DOHH2 (cell line): ENCODE measurements around the gene MAFB.

ENCODE experiments used
- H3F3A ChIP-seq: fragments of 200-600 bp; sonication (generic), shearing (Covaris generic); 2 replicates; pipeline ENCODE4 v1.6.0; 2016; ENCODE audit warnings: antibody characterized with exemption, mild to moderate bottlenecking; ENCODE audit not compliant: control insufficient read depth, insufficient read depth
- H3K27ac ChIP-seq: fragments of 200-600 bp; sonication (generic); 2 replicates; pipeline ENCODE4 v1.5.1; 2014; ENCODE audit warnings: low read depth, mild to moderate bottlenecking, low read length, moderate library complexity
- H3K27me3 ChIP-seq: fragments of 200-600 bp; sonication (generic); 2 replicates; pipeline ENCODE4 v1.6.1; 2014; ENCODE audit warnings: mild to moderate bottlenecking, low read length, mixed read lengths; ENCODE audit not compliant: control insufficient read depth
- H3K36me3 ChIP-seq: fragments of 200-600 bp; sonication (generic); 2 replicates; pipeline ENCODE4 v1.6.1; 2014; ENCODE audit warnings: mild to moderate bottlenecking, low read length, moderate library complexity, mixed read lengths; ENCODE audit not compliant: control insufficient read depth
- H3K4me1 ChIP-seq: fragments of 200-600 bp; sonication (generic); 2 replicates; pipeline ENCODE4 v1.6.1; 2014; ENCODE audit warnings: mild to moderate bottlenecking, low read length, mixed read lengths; ENCODE audit not compliant: control insufficient read depth
- H3K4me2 ChIP-seq: fragments of 200-600 bp; sonication (generic); 2 replicates; pipeline ENCODE4 v1.6.0; 2014; ENCODE audit warnings: mild to moderate bottlenecking, low read length, moderate library complexity
- H3K4me3 ChIP-seq: fragments of 200-600 bp; sonication (generic); 2 replicates; pipeline ENCODE4 v1.5.1; 2014; ENCODE audit warnings: mild to moderate bottlenecking, low read length, mixed read lengths
- H3K79me2 ChIP-seq: fragments of 200-600 bp; sonication (generic); 2 replicates; pipeline ENCODE4 v1.6.1; 2014; ENCODE audit warnings: mild to moderate bottlenecking, low read length, mixed read lengths; ENCODE audit not compliant: control insufficient read depth
- H3K9me2 ChIP-seq: fragments of 200-600 bp; sonication (generic); replicated peaks from 2 replicates; pipeline ENCODE4 v1.6.1; 2014; ENCODE audit warnings: mild to moderate bottlenecking, low read length, mixed read lengths; ENCODE audit not compliant: control insufficient read depth
- H3K9me3 ChIP-seq: fragments of 200-600 bp; sonication (generic); 2 replicates; pipeline ENCODE4 v1.6.1; 2014; ENCODE audit warnings: antibody characterized with exemption, low read length, mixed read lengths; ENCODE audit not compliant: control insufficient read depth, insufficient read depth
- H4K20me1 ChIP-seq: fragments of 200-600 bp; sonication (generic); 2 replicates; pipeline ENCODE4 v1.6.0; 2014; ENCODE audit warnings: low read depth, mild to moderate bottlenecking, antibody characterized with exemption, low read length, moderate library complexity; ENCODE audit not compliant: control insufficient read depth, insufficient read depth
- CTCF ChIP-seq: fragments of 200-600 bp; sonication (generic); IDR thresholded peaks from one replicate; pipeline ENCODE4 v1.5.1; 2014; ENCODE audit warnings: antibody characterized with exemption, mild to moderate bottlenecking, low read depth, low read length; ENCODE audit not compliant: poor library complexity, severe bottlenecking
- EZH2phosphoT487 ChIP-seq: fragments of 200-600 bp; sonication (generic); IDR thresholded peaks from 2 replicates; pipeline ENCODE4 v1.6.1; 2017; ENCODE audit warnings: borderline replicate concordance, mild to moderate bottlenecking, antibody characterized with exemption, low read length, moderate library complexity, mixed read lengths

MAFB gene

GRCh38 chr20:40644863-40645262, 44.2 kb downstream of the MAFB start:
- no peaks in the 10 kb centered on the region for H3K79me2 ChIP-seq
- no peak overlapping the region for H3K27ac ChIP-seq
- H3K9me3 ChIP-seq = no peaks in the 10 kb centered on the region
- H3K4me1 ChIP-seq = no peaks in the 10 kb centered on the region
- H3F3A ChIP-seq = no peaks in the 10 kb centered on the region
- H3K9me2 ChIP-seq = no peaks in the 10 kb centered on the region
- no peak for TF ChIP-seq CTCF
- TF ChIP-seq EZH2phosphoT487 = no peak
- H3K4me2 ChIP-seq = no peak overlapping the region
- H4K20me1 ChIP-seq = no peaks in the 10 kb centered on the region
- no peaks in the 10 kb centered on the region for H3K36me3 ChIP-seq
- H3K27me3 ChIP-seq = peaks cover 7% of the 10 kb centered on the region
- H3K4me3 ChIP-seq = no peak overlapping the region

GRCh38 chr20:40643891-40644290, 45.1 kb downstream of the MAFB start:
- Histone ChIP-seq H3F3A (no peaks in the 10 kb centered on the region), H3K9me2 (no peaks in the 10 kb centered on the region), H3K27me3 (no peaks in the 10 kb centered on the region; the same call in 1 of the 2 replicates), H3K4me3 (no peak overlapping the region), H3K27ac (no peak overlapping the region), H3K36me3 (no peaks in the 10 kb centered on the region), H4K20me1 (no peaks in the 10 kb centered on the region), H3K9me3 (no peaks in the 10 kb centered on the region), H3K4me2 (no peak overlapping the region), H3K4me1 (no peaks in the 10 kb centered on the region), H3K79me2 (no peaks in the 10 kb centered on the region)
- TF ChIP-seq EZH2phosphoT487 (no peak), CTCF (no peak)

GRCh38 chr20:40641809-40642208, 47.2 kb downstream of the MAFB start:
- Histone ChIP-seq H3K4me1 (no peaks in the 10 kb centered on the region), H3K9me2 (no peaks in the 10 kb centered on the region), H3K4me3 (no peak overlapping the region), H3K9me3 (no peaks in the 10 kb centered on the region), H3K36me3 (no peaks in the 10 kb centered on the region), H3K4me2 (no peak overlapping the region), H3K27ac (no peak overlapping the region), H4K20me1 (no peaks in the 10 kb centered on the region), H3K27me3 (no peaks in the 10 kb centered on the region), H3F3A (no peaks in the 10 kb centered on the region), H3K79me2 (no peaks in the 10 kb centered on the region)
- TF ChIP-seq CTCF (no peak), EZH2phosphoT487 (no peak)

- Histone ChIP-seq H4K20me1 (no peaks in the 10 kb centered on the region), H3K4me2 (no peak overlapping the region), H3K4me1 (no peaks in the 10 kb centered on the region), H3K27ac (no peak overlapping the region), H3K9me2 (no peaks in the 10 kb centered on the region), H3K36me3 (no peaks in the 10 kb centered on the region), H3K9me3 (no peaks in the 10 kb centered on the region), H3K79me2 (no peaks in the 10 kb centered on the region), H3F3A (no peaks in the 10 kb centered on the region), H3K27me3 (no peaks in the 10 kb centered on the region), H3K4me3 (no peak overlapping the region)
- no peak for TF ChIP-seq CTCF
- TF ChIP-seq EZH2phosphoT487 = no peak
These were observed 47.8 kb downstream of the MAFB start for GRCh38 chr20:40641202-40641601.
